ENCODE results near the gene DRP2. TPM values are rescaled to one million over a fixed set of nuclear protein-coding genes. Genes with fewer than 3 reads are reported as not detected.

The DRP2 gene
- total and polyA plus RNA-seq, 2 of the 4 experiments (the other 2 are of a cell fraction) = 7.0 to 7.9 TPM

DNA sequence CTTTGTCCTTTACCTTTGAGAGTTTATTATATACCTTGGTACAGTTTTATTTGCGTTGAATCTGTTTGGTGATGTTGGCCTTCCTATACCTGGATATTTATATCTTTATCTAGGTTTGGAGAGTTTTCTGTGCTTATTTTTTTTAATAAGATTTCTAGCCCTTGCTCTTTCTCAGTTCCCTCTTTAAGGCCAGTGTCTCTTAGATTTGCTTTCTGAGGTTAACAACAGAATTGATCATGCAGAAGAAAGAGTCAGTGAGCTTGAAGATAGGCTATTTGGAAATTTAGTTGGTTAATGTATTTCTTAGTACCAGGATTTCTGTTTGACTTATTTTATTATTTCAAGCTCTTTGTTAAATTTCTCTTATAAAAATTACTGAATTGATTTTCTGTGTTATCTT is 84.2 kb downstream of the DRP2 start:
- no peak overlapping the region for H2AK5ac ChIP-seq (ENCODE audit: low read depth, low read length)
- peaks cover 2% of the 10 kb centered on the region; the same call in 1 of the 2 replicates for H3K27me3 ChIP-seq (ENCODE audit: control insufficient read depth, insufficient read depth, low read length)
- no peaks in the 10 kb centered on the region for H4K20me1 ChIP-seq (ENCODE audit: insufficient read depth, low read length)
- H2AK9ac ChIP-seq (replicated peaks; ENCODE audit: low read depth, low read length, poor library complexity) = no peak overlapping the region
- dilution Hi-C loops (cut with HindIII; ENCODE audit: low sequenced_read_pairs, unreplicated experiment) (no loop called here), intact Hi-C loops (cut with micrococcal nuclease) (no loop called here), in situ Hi-C loops (cut with MboI; ENCODE audit: low sequenced_read_pairs) (no loop called here)
- TF ChIP-seq, protein P1, sequence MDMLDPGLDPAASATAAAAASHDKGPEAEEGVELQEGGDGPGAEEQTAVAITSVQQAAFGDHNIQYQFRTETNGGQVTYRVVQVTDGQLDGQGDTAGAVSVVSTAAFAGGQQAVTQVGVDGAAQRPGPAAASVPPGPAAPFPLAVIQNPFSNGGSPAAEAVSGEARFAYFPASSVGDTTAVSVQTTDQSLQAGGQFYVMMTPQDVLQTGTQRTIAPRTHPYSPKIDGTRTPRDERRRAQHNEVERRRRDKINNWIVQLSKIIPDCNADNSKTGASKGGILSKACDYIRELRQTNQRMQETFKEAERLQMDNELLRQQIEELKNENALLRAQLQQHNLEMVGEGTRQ (IDR thresholded peaks at IDR 0.05; ENCODE audit: low read depth, low read length) = no peak
- no peak for TF ChIP-seq NFE2L2 (IDR thresholded peaks at IDR 0.05; ENCODE audit: low read depth, low read length)
- no peak for TF ChIP-seq MAZ (IDR thresholded peaks at IDR 0.05; ENCODE audit: borderline replicate concordance, low read depth, low read length)
- TF ChIP-seq CEBPB (IDR thresholded peaks at IDR 0.05; ENCODE audit: low read depth, low read length) = no peak
- TF ChIP-seq CHD1 (IDR thresholded peaks at IDR 0.05; ENCODE audit: low read depth, low read length) = no peak
- TF ChIP-seq, protein P2, sequence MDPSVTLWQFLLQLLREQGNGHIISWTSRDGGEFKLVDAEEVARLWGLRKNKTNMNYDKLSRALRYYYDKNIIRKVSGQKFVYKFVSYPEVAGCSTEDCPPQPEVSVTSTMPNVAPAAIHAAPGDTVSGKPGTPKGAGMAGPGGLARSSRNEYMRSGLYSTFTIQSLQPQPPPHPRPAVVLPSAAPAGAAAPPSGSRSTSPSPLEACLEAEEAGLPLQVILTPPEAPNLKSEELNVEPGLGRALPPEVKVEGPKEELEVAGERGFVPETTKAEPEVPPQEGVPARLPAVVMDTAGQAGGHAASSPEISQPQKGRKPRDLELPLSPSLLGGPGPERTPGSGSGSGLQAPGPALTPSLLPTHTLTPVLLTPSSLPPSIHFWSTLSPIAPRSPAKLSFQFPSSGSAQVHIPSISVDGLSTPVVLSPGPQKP (IDR thresholded peaks at IDR 0.05; ENCODE audit: borderline replicate concordance, low read depth, low read length) = no peak
- TF ChIP-seq RCOR1 (IDR thresholded peaks at IDR 0.05; ENCODE audit: insufficient replicate concordance, low read length) = no peak
- TF ChIP-seq POLR2A (IDR thresholded peaks at IDR 0.05; ENCODE audit: low read depth, low read length) = no peak
- TF ChIP-seq SMC3 (IDR thresholded peaks at IDR 0.05; ENCODE audit: low read depth, low read length) = no peak
- TF ChIP-seq BHLHE40 (IDR thresholded peaks at IDR 0.05; ENCODE audit: low read depth, low read length) = no peak
- TF ChIP-seq RFX5 (IDR thresholded peaks at IDR 0.05; ENCODE audit: low read depth, low read length) = no peak
- TF ChIP-seq MXI1 (IDR thresholded peaks at IDR 0.05; ENCODE audit: borderline replicate concordance, low read depth, low read length) = no peak
- no peak for TF ChIP-seq RAD21 (IDR thresholded peaks at IDR 0.05; ENCODE audit: low read length)
- no peak for TF ChIP-seq FOS (IDR thresholded peaks at IDR 0.05; ENCODE audit: low read depth, low read length)
- no peak for TF ChIP-seq MAFK (IDR thresholded peaks at IDR 0.05; ENCODE audit: low read depth, low read length)
- no peak overlapping the region for H4K5ac ChIP-seq (ENCODE audit: low read depth, low read length)
- no peak overlapping the region for H3K27ac ChIP-seq (ENCODE audit: insufficient read depth, low read length)
- no peak overlapping the region for H3K4ac ChIP-seq (ENCODE audit: low read depth, low read length)
- H3K9me1 ChIP-seq (ENCODE audit: insufficient read depth, low read length) = no peaks in the 10 kb centered on the region
- no peak overlapping the region for H3K14ac ChIP-seq (replicated peaks; ENCODE audit: low read depth, low read length)
- H2AFZ ChIP-seq (replicated peaks; ENCODE audit: low read length, poor library complexity) = no peak overlapping the region
- H3K4me3 ChIP-seq (ENCODE audit: insufficient read depth, low read depth, low read length) = no peak overlapping the region
- no peaks in the 10 kb centered on the region for H3K9me3 ChIP-seq (ENCODE audit: control insufficient read depth, insufficient read depth, low read length)
- H2BK120ac ChIP-seq (ENCODE audit: low read depth, low read length) = no peak overlapping the region
- ATAC-seq (ENCODE audit: low read depth) = no peak
- H3K36me3 ChIP-seq (ENCODE audit: control insufficient read depth, insufficient read depth, low read length) = no peaks in the 10 kb centered on the region
- CTCF ChIA-PET = no interaction called here
- H3K23ac ChIP-seq (ENCODE audit: low read depth, low read length) = no peak overlapping the region
- no peaks in the 10 kb centered on the region for H3K4me1 ChIP-seq (ENCODE audit: control insufficient read depth, insufficient read depth, low read length)
- no peak for DNase-seq
- H3K56ac ChIP-seq (ENCODE audit: extremely low read depth, insufficient read depth, low read length) = no peak overlapping the region
- no peaks in the 10 kb centered on the region for H3K79me1 ChIP-seq (ENCODE audit: low read depth in 1 of 2, low read length in 2 of 2)
- H4K91ac ChIP-seq (ENCODE audit: insufficient read depth, low read depth, low read length) = no peak overlapping the region
- no CpG with 5 or more reads among the region's 1 CpG for WGBS, 2 experiments (ENCODE audit: extremely low coverage in 2 of 2, insufficient read length in 1 of 2)
- POLR2A ChIA-PET (ENCODE audit: unreplicated experiment) = no interaction called here
- H3K4me2 ChIP-seq (ENCODE audit: low read depth, low read length) = no peak overlapping the region
- no peak overlapping the region for H2BK20ac ChIP-seq (ENCODE audit: low read depth, low read length)
- no peak overlapping the region for H4K8ac ChIP-seq (ENCODE audit: low read depth in 2 of 2, low read length in 2 of 2)
- no peak overlapping the region for H3K9ac ChIP-seq (ENCODE audit: low read depth, low read length)
- H2BK15ac ChIP-seq (ENCODE audit: low read depth, low read length) = no peak overlapping the region
- no peak overlapping the region for H2BK5ac ChIP-seq (ENCODE audit: low read depth, low read length, poor library complexity, severe bottlenecking)
- no TSS peak for BruUV-seq (replicated peaks)
- no peak overlapping the region for H3K18ac ChIP-seq (ENCODE audit: low read depth, low read length)

Measured in IMR-90 (cell line).